Peyer's patch (tissue), 4 donors: ENCODE data around the gene PIR.

Source experiments
- CTCF ChIP-seq, 6 experiments: fragments of 450-650 bp in 4 of 6; fragments of 200-600 bp in 2 of 6; sonication (generic) in 1 of 6; IDR thresholded peaks; one replicate each; pipeline ENCODE4 v1.5.1; 2017 to 2019; ENCODE audit warnings: antibody characterized with exemption in 6 of 6, mild to moderate bottlenecking in 3 of 6, moderate library complexity in 1 of 6
- POLR2A ChIP-seq, 2 donors: fragments of 450-650 bp; IDR thresholded peaks; one replicate each; pipeline ENCODE4 v1.5.1; 2017; ENCODE audit warnings: antibody characterized with exemption in 2 of 2, mild to moderate bottlenecking in 2 of 2, moderate library complexity in 2 of 2

- TF ChIP-seq CTCF (IDR thresholded peaks at IDR 0.05) = peak in 4 of 6 experiments; percentile 31 to 60 (median 48)
- no peak for TF ChIP-seq POLR2A (IDR thresholded peaks at IDR 0.05)
Observed at GRCh38 chrX:15349046-15349445, 144.1 kb downstream of the PIR start.
